Stimulated activated CD4-positive, alpha-beta T cell treated with anti-CD3 and anti-CD28 coated beads, Interleukin-4, amount 100 ng/mL, for 48 hours (primary cell): ENCODE data around the gene S1PR3.

Source experiments
- DNase-seq, 2 donors: peaks; one replicate each; pipeline ENCODE4 v3.0.0-alpha.2; 2020; ENCODE audit warnings: low read depth in 2 of 2

Gene S1PR3

GRCh38 chr9:89009546-89009840 lies 18.2 kb downstream of the S1PR3 start:
- no peak for DNase-seq

GRCh38 chr9:89010056-89010455 lies 18.8 kb downstream of the S1PR3 start:
- no peak for DNase-seq

GRCh38 chr9:89010526-89011111 lies 19.4 kb downstream of the S1PR3 start:
- no peak for DNase-seq

GRCh38 chr9:89011683-89012082 lies 20.4 kb downstream of the S1PR3 start:
- DNase-seq = no peak

- no peak for DNase-seq
These were observed 21.2 kb downstream of the S1PR3 start for GRCh38 chr9:89012294-89013042.

- no peak for DNase-seq
These were observed 22.4 kb downstream of the S1PR3 start for GRCh38 chr9:89013660-89014059.

- DNase-seq = no peak
These were observed 22.9 kb downstream of the S1PR3 start for GRCh38 chr9:89014153-89014552.

- no peak for DNase-seq
These were observed 24.1 kb downstream of the S1PR3 start for GRCh38 chr9:89015336-89015735.

- DNase-seq = no peak
These were observed 29.5 kb downstream of the S1PR3 start for GRCh38 chr9:89020754-89021153.

- no peak for DNase-seq
These were observed 30.0 kb downstream of the S1PR3 start for GRCh38 chr9:89021154-89021803.

- no peak for DNase-seq
These were observed 30.9 kb downstream of the S1PR3 start for GRCh38 chr9:89022001-89022759.

- no peak for DNase-seq
These were observed 31.6 kb downstream of the S1PR3 start for GRCh38 chr9:89022902-89023301.

- DNase-seq = no peak
These were observed 32.5 kb downstream of the S1PR3 start for GRCh38 chr9:89023740-89024139.

- DNase-seq = no peak
These were observed 33.5 kb downstream of the S1PR3 start for GRCh38 chr9:89024727-89025126.

- DNase-seq = no peak
These were observed 34.3 kb downstream of the S1PR3 start for GRCh38 chr9:89025553-89025952.

GRCh38 chr9:89026876-89027275 lies 35.6 kb downstream of the S1PR3 start:
- no peak for DNase-seq

- DNase-seq = no peak
These were observed 38.5 kb downstream of the S1PR3 start for GRCh38 chr9:89029788-89030187.

- no peak for DNase-seq
These were observed 40.9 kb downstream of the S1PR3 start for GRCh38 chr9:89032173-89032572.

- DNase-seq = no peak
These were observed 41.4 kb downstream of the S1PR3 start for GRCh38 chr9:89032661-89033060.

- no peak for DNase-seq
These were observed 45.1 kb downstream of the S1PR3 start for GRCh38 chr9:89036383-89036782.

GRCh38 chr9:89036891-89037290 lies 45.6 kb downstream of the S1PR3 start:
- DNase-seq = no peak

GRCh38 chr9:89037346-89037745 lies 46.1 kb downstream of the S1PR3 start:
- DNase-seq = no peak

- no peak for DNase-seq
These were observed 46.6 kb downstream of the S1PR3 start for GRCh38 chr9:89037891-89038290.
